Measurements from ENCODE around the gene MNAT1.

GRCh38 chr14:60771117-60771516, 36.6 kb downstream of the MNAT1 start:
- TF ChIP-seq CTCF (IDR thresholded peaks at IDR 0.05 in 2 of 3, conservative IDR thresholded peaks at IDR 0.05 in 1 of 3; ENCODE audit: insufficient read depth in 2 of 3, low read depth in 1 of 3, low read length in 3 of 3) (no peak), ARHGAP35 (IDR thresholded peaks at IDR 0.05; ENCODE audit: partially characterized antibody) (no peak), RBM39 (optimal IDR thresholded peaks at IDR 0.05; ENCODE audit: low read depth, low read length) (no peak), ZNF444 (CRISPR knock-in tag; IDR thresholded peaks at IDR 0.05) (no peak), ZFP1 (CRISPR knock-in tag; IDR thresholded peaks at IDR 0.05) (no peak)
- TF ChIP-seq, protein P1, sequence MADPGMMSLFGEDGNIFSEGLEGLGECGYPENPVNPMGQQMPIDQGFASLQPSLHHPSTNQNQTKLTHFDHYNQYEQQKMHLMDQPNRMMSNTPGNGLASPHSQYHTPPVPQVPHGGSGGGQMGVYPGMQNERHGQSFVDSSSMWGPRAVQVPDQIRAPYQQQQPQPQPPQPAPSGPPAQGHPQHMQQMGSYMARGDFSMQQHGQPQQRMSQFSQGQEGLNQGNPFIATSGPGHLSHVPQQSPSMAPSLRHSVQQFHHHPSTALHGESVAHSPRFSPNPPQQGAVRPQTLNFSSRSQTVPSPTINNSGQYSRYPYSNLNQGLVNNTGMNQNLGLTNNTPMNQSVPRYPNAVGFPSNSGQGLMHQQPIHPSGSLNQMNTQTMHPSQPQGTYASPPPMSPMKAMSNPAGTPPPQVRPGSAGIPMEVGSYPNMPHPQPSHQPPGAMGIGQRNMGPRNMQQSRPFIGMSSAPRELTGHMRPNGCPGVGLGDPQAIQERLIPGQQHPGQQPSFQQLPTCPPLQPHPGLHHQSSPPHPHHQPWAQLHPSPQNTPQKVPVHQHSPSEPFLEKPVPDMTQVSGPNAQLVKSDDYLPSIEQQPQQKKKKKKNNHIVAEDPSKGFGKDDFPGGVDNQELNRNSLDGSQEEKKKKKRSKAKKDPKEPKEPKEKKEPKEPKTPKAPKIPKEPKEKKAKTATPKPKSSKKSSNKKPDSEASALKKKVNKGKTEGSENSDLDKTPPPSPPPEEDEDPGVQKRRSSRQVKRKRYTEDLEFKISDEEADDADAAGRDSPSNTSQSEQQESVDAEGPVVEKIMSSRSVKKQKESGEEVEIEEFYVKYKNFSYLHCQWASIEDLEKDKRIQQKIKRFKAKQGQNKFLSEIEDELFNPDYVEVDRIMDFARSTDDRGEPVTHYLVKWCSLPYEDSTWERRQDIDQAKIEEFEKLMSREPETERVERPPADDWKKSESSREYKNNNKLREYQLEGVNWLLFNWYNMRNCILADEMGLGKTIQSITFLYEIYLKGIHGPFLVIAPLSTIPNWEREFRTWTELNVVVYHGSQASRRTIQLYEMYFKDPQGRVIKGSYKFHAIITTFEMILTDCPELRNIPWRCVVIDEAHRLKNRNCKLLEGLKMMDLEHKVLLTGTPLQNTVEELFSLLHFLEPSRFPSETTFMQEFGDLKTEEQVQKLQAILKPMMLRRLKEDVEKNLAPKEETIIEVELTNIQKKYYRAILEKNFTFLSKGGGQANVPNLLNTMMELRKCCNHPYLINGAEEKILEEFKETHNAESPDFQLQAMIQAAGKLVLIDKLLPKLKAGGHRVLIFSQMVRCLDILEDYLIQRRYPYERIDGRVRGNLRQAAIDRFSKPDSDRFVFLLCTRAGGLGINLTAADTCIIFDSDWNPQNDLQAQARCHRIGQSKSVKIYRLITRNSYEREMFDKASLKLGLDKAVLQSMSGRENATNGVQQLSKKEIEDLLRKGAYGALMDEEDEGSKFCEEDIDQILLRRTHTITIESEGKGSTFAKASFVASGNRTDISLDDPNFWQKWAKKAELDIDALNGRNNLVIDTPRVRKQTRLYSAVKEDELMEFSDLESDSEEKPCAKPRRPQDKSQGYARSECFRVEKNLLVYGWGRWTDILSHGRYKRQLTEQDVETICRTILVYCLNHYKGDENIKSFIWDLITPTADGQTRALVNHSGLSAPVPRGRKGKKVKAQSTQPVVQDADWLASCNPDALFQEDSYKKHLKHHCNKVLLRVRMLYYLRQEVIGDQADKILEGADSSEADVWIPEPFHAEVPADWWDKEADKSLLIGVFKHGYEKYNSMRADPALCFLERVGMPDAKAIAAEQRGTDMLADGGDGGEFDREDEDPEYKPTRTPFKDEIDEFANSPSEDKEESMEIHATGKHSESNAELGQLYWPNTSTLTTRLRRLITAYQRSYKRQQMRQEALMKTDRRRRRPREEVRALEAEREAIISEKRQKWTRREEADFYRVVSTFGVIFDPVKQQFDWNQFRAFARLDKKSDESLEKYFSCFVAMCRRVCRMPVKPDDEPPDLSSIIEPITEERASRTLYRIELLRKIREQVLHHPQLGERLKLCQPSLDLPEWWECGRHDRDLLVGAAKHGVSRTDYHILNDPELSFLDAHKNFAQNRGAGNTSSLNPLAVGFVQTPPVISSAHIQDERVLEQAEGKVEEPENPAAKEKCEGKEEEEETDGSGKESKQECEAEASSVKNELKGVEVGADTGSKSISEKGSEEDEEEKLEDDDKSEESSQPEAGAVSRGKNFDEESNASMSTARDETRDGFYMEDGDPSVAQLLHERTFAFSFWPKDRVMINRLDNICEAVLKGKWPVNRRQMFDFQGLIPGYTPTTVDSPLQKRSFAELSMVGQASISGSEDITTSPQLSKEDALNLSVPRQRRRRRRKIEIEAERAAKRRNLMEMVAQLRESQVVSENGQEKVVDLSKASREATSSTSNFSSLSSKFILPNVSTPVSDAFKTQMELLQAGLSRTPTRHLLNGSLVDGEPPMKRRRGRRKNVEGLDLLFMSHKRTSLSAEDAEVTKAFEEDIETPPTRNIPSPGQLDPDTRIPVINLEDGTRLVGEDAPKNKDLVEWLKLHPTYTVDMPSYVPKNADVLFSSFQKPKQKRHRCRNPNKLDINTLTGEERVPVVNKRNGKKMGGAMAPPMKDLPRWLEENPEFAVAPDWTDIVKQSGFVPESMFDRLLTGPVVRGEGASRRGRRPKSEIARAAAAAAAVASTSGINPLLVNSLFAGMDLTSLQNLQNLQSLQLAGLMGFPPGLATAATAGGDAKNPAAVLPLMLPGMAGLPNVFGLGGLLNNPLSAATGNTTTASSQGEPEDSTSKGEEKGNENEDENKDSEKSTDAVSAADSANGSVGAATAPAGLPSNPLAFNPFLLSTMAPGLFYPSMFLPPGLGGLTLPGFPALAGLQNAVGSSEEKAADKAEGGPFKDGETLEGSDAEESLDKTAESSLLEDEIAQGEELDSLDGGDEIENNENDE (IDR thresholded peaks at IDR 0.05; ENCODE audit: low read depth, low read length): no peak

Measured in K562 (cell line).